ENCODE measurements around the gene SHH.

The SHH gene

DNA sequence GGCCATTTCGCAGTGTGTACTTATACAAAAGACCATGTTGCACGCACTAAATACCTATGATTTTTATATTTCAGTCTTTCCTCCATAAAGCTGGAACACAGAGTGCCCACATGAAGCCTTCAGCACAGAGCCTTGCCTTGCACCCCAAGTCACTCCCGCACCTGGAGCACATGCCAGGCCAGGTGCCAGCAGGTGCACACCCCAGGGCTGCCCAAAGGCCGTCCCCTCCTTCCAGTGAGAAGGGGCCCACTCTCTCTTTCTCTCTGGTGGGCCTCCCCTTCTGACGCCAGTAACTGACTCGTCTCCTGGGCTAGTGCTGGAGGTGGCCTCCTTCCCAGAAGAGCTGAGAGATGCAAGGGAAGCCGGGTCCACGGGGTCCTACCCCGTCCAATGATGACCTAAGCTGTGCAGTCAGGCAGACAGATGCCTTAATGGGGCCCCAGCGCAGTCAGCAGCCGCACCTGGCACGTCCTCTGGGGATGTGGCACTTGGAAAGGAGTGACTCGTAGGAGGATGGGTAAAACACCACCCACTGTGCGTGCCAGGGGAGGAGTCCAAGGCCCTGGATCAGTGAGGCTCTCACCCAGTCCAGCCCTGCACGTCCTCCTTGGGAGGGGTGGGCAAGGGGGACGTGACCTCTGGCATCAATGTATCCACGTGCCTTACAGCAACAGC lies 17.7 kb upstream of the SHH start:
- TF ChIP-seq, protein P1, sequence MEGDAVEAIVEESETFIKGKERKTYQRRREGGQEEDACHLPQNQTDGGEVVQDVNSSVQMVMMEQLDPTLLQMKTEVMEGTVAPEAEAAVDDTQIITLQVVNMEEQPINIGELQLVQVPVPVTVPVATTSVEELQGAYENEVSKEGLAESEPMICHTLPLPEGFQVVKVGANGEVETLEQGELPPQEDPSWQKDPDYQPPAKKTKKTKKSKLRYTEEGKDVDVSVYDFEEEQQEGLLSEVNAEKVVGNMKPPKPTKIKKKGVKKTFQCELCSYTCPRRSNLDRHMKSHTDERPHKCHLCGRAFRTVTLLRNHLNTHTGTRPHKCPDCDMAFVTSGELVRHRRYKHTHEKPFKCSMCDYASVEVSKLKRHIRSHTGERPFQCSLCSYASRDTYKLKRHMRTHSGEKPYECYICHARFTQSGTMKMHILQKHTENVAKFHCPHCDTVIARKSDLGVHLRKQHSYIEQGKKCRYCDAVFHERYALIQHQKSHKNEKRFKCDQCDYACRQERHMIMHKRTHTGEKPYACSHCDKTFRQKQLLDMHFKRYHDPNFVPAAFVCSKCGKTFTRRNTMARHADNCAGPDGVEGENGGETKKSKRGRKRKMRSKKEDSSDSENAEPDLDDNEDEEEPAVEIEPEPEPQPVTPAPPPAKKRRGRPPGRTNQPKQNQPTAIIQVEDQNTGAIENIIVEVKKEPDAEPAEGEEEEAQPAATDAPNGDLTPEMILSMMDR (IDR thresholded peaks at IDR 0.05), result no peak
- Histone ChIP-seq H3K4me3 (no peak overlapping the region), H3K27ac (no peak overlapping the region)
- no peak for DNase-seq (ENCODE audit: low spot score)

DNA sequence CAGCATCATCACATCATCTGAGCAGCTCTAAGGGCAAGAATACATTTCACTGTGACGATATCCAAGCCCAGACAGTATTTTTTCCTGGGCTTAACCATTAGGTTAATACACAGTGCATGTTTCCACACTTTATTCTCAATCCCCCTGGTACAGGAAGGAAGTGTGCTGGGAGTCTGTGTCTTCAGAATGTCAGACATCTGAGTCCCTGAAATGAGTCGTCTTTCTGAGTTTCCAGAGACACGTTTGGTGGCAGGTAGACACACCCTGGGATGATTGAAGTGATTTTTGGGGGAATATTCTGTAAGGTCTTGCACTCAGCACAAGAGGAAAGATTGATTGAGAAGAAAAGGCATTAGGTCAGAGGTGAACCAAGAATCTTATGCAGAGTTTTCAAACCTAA lies 13.1 kb upstream of the SHH start:
- TF ChIP-seq, protein P1 (IDR thresholded peaks at IDR 0.05), result no peak
- Histone ChIP-seq H3K27ac (no peak overlapping the region), H3K4me3 (no peak overlapping the region)
- no peak for DNase-seq (ENCODE audit: low spot score)

DNA sequence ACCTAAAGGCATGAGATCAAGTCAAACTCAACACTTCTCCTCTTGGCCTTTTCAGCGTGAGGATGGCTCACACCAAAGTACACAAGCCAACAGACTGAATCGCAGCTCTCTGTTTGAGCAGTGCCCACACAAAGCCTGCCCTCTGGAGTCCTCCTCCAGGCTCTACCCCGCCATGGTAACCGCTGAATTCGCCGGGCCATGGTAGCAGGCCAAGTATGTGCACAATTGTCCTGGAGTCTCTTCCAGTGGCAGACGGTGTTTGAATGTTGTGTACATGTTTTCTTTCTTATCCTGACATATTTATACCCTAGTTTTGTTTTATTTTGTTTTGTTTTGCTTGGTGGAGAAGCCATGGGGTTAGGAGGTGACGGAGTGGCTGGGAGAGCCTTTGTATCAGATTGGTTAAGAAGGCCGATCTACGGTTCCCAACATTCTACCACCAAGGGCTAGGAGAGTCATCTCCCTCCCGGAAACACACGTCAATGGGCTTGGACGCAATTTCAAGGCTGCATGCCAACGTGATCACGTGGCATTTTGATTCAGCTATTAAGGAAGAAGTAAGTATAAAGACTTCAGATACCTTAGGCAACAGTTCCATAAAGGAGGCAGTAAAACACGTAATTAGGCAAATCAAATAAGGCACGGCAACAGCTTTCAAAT lies 12.1 kb upstream of the SHH start:
- Histone ChIP-seq H3K4me3 (no peak overlapping the region), H3K27ac (no peak overlapping the region)
- DNase-seq (ENCODE audit: low spot score), result no peak
- TF ChIP-seq, protein P1 (IDR thresholded peaks at IDR 0.05), result no peak

DNA sequence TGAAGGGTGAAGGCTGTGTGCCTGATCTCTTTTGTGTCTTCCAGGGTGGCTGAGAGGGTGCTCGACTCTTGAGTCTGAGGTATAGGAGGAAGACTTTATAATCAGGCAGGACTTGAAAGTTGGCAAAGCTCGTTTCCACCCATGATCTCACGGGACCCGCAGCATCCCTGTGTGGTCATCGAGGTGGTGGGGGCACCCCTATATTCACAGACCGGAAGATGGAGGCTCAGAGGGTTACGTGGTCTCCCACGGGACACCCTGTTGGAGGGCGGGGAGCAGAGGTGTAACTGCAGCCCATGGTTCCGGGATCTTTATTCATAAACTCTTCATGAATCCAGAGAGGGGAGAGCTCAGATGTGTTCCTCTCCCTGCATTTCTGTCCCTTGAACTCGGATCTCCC lies 9.6 kb upstream of the SHH start:
- H3K27ac ChIP-seq, result no peak overlapping the region
- no peak for DNase-seq (ENCODE audit: low spot score)
- TF ChIP-seq, protein P1 (IDR thresholded peaks at IDR 0.05), result no peak
- H3K4me3 ChIP-seq, result no peak overlapping the region

DNA sequence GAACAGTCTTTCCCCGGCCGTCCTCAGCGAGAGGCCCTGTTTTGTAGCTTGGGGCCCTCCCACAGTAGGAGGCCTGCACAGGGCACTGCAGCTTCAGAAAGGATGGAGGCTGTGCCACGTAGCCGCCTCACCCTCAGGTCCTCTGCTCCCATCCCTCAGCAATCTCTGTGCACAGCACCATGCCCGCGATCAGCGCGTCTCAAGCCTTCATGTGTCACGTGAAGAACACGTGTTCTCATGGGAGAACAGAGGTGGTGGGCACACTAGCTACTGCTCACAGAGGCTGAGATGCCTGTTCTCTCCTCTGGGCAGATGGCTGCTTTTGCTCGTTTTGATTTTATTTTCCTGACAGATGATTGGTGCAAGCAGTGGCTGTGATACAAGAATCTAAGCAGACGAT lies 8.5 kb upstream of the SHH start:
- DNase-seq (ENCODE audit: low spot score), result no peak
- H3K27ac ChIP-seq, result no peak overlapping the region
- H3K4me3 ChIP-seq, result no peak overlapping the region
- TF ChIP-seq, protein P1 (IDR thresholded peaks at IDR 0.05), result no peak

DNA sequence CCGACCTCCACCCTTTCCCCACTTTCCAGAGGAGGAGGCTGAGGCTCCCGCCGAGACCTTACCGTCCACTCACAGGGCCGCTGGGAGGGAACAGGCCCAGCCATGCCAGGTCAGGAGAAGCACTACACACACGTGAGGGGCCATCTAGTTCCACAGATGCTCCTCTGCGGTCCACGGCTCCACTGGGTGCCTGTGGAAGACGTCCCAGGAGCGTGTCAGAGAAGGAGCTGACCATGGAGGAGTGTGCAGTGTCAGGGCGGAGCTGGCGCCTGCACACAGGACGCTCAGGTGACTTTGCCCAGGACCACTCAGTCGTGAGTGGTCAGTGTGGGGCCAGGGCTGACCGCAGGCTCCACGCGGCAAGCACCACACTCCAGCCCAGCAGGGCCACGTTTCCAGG lies 8.0 kb upstream of the SHH start:
- DNase-seq (ENCODE audit: low spot score), result no peak
- TF ChIP-seq, protein P1 (IDR thresholded peaks at IDR 0.05), result no peak
- H3K4me3 ChIP-seq, result no peak overlapping the region
- no peak overlapping the region for H3K27ac ChIP-seq

DNA sequence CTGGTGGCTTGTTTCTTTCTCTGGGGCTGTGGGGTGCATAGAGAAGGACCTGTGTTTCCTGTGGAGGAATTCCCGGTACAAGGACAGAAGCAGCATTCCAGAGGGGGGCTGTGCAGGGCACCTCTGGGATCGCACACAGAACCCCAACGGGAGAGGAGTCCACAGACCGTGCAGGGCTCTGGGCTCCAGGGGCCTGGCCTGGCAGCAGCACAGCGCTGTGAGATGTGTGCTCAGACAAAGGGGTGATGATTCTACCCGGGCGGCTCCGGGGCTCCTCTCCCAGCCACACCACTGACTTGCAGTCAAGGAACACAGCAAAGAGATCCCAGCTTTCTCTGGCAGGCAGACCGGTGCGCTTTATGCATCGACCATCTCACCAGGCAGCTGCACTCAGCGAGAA lies 6.9 kb upstream of the SHH start:
- H3K4me3 ChIP-seq, result no peak overlapping the region
- H3K27ac ChIP-seq, result no peak overlapping the region
- no peak for DNase-seq (ENCODE audit: low spot score)
- TF ChIP-seq, protein P1 (IDR thresholded peaks at IDR 0.05), result no peak

Measured in coronary artery (tissue), 2 donors.